ENCODE measurements around the gene PNLIPRP2.

PNLIPRP2 gene

GRCh38 chr10:116679351-116679750 is 58.6 kb downstream of the PNLIPRP2 start:
- no peak for DNase-seq (ENCODE audit: low spot score)
- FAIRE-seq = no peak

- FAIRE-seq (no peak), DNase-seq (ENCODE audit: low spot score) (no peak)
Observed at GRCh38 chr10:116683166-116683565, 62.4 kb downstream of the PNLIPRP2 start.

GRCh38 chr10:116683821-116684220 is 63.1 kb downstream of the PNLIPRP2 start:
- FAIRE-seq = no peak

GRCh38 chr10:116684781-116685180 is 64.0 kb downstream of the PNLIPRP2 start:
- no peak for DNase-seq (ENCODE audit: low spot score)
- FAIRE-seq = no peak

More at GRCh38 chr10:116683821-116684220, 63.1 kb downstream of the PNLIPRP2 start:
- DNase-seq (ENCODE audit: low spot score) = no peak

DNA sequence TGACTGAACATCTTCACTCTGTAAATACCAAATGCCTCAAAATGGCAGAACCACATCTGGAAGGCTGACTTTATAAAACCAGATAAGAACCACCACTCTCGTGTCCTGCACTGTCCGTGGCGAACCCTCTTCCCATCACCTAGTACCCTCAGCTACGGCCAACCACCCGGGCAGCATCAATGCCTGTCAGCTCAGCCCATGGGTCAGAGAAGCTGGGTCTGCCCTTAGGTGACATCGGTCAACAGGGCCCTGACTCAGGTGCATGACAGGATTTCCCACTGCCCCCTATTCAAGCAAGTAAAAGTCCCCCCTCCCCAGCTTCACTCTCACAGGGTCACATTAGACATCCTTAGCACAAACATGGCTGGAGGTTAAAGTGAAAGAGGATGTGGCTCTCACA is 65.1 kb downstream of the PNLIPRP2 start:
- DNase-seq (ENCODE audit: low spot score) (no peak), FAIRE-seq (no peak)

DNA sequence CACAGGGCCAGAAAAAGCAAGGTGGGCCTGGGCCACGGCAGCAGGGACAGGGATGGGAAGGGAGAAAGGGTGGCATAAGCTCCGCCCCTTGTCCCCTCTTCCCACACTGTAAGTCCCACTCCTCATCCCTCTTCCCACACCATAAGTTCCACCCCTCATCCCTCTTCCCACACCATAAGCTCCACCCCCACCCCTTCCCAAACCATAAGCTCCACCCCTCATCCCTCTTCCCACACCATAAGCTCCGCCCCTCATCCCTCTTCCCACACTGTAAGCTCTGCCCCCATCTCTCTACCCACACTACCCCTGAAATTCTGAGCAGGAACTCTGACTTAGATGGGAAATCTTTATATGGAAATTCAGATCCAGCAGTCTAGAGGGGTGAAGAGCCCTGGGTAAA is 65.9 kb downstream of the PNLIPRP2 start:
- no peak for DNase-seq (ENCODE audit: low spot score)
- FAIRE-seq = no peak

- DNase-seq (ENCODE audit: low spot score) = no peak
- no peak for FAIRE-seq
Observed at GRCh38 chr10:116687633-116688032, 66.9 kb downstream of the PNLIPRP2 start.

DNA sequence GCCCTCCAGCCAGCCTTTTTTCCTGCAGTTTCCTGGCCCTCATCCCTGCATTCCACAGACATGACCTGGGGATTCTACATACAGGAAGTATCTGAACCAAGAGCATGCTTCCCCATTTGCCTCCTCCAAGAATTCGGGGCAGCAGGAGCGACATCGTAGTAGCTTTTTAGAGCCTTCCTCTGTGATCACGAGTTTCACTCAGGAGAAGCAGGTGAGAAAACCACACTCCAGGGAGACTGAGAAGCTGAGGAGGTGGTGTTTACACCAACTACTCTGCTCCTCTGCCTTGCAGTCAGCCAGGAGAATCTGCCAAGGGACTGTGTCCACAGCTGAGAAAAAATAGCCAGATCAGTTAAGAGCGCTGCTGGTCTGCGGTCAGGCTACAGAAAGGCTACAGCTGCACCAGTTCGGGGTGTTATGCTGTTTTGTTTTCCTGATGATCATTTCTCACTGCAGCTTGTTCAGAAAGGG is 67.5 kb downstream of the PNLIPRP2 start:
- peak; percentile 24 for DNase-seq (ENCODE audit: low spot score)
- no peak for FAIRE-seq

DNA sequence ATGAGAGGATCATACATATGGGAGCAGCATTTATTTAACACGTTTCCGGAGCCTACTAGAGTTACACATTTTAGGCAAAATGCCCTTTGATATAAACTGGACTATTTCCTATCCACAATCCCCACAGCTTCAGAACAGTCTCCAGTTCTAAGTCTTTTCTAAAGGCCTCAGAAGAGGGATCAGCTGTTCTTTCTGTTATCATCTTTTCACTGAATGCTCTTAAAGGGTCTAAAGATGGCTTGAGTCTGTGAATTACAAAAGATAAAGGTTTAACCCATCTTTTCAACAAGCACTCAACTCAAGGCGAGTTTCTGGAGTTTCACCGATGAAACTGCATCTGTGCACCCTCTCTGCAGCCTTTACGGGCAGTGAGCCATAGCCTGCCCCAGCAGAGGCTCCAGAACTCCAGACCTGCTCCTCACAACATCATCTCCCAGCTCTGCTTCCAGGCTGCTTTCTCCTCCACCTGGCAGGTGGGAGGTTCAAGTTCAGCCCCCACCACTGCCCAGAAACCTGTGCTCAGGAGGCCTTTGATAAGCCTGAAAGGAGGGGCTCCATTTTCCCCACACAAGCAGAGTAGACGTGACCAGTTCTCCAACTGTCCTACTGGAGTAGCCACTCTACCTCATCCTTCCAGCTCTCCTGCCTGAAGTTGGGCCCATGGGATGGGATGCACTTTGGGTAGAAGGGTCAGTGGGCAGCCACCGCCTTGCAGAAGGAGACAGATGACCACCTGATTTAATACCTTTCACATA is 68.2 kb downstream of the PNLIPRP2 start:
- no peak for FAIRE-seq
- no peak for DNase-seq (ENCODE audit: low spot score)

DNA sequence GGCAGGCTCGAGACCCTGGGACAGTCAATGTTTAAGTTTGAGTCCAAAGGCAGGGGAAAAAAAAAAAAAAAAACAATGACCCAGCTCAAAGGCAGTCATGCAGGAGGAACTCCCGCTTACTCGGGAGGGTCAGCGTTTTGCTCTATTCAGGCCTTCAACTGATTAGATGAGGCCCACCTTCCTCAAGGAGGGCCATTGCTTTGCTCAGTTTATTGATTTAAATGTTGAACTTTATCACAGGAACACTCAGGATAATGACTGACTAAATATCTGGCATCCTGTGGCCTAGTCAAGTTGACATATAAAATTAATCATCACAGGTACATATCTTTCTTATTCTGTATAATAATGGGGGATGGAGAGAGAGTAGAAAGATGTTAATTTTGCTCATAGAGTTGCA is 69.0 kb downstream of the PNLIPRP2 start:
- no peak for DNase-seq (ENCODE audit: low spot score)

GRCh38 chr10:116690356-116691322 is 69.9 kb downstream of the PNLIPRP2 start:
- no peak for FAIRE-seq
- DNase-seq (ENCODE audit: low spot score) = no peak

More for the DNA sequence above, 69.0 kb downstream of the PNLIPRP2 start:
- FAIRE-seq = no peak

GRCh38 chr10:116691635-116692034 is 70.9 kb downstream of the PNLIPRP2 start:
- FAIRE-seq = no peak
- DNase-seq (ENCODE audit: low spot score) = no peak

DNA sequence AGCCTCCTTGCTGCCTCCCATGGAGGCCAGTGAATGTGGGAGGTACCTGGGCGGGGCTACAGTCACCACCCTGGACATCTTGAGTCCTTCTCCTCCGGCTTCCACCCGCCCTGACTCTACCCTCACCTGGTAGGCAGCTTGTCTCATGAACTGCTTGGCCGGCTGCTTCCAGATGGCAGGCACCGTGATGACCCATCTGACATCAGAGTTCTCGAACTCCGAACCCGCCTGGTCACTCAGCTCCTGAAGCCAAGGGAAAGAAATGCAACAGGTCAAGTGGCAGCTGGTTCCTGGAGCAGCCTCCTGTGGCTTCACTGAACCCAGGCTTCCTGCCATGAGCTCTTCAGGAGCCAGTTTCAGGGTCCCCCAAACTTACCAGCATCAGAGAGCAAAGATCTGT is 71.5 kb downstream of the PNLIPRP2 start:
- DNase-seq (ENCODE audit: low spot score) (no peak), FAIRE-seq (no peak)

DNA sequence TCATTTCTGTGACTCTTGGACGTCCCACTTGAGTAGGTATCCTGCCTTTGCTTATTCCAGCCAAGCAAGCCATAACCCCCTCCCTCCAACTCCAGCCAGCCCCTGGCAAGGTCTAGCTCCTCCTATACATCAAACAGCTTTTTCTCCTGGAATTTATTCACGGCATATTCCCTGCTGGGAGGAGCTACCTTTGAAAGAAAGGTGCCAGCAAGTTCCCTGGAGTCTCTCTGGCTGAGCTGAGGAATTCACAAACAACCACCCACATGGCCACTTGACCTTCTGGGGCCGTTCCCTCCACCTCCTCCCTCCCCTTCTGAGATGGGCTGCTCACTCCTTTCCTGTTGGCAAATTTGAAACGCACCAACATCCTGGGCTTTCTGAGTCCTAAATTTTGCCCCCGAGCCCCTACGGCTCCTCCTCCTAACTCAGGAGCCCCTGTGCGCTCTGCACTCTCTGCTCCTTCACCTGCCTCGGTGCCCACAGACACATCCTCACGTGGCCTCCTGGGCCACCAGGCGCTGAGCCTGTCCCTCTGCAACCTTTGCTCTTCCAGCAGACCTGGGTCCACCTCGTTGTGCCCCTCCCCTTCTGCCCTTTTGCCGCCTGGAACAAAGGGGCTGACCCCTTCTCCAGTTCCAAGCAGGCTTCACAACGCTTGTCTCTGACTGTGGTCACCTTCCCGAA is 73.6 kb downstream of the PNLIPRP2 start:
- FAIRE-seq (no peak), DNase-seq (ENCODE audit: low spot score) (no peak)

All from urothelium cell line (cell line).